Retinal pigment epithelial cell (primary cell): ENCODE data around the gene TMEM217.
"Not testable (repeated sequence)": the region's sequence is repeated elsewhere in the genome, so short reads cannot be mapped to it uniquely, and the experiment has no call there.

ENCODE experiments used
- DNase-seq: peaks from one replicate; pipeline ENCODE4 v3.0.0-alpha.2; 2010; ENCODE audit warnings: low read depth
- H3K4me3 ChIP-seq: 2 replicates; pipeline ENCODE4 v1.5.1; 2011; ENCODE audit warnings: mild to moderate bottlenecking, low read length, control low read depth, moderate library complexity
- TF ChIP-seq, protein P1 (sequence below): conservative IDR thresholded peaks from 2 replicates; pipeline ENCODE4 v1.5.1; 2011; ENCODE audit warnings: low read depth, low read length, control low read depth, inconsistent platforms

TMEM217 gene

GRCh38 chr6:37192666-37193065, 65.3 kb downstream of the TMEM217 start:
- TF ChIP-seq, protein P1, sequence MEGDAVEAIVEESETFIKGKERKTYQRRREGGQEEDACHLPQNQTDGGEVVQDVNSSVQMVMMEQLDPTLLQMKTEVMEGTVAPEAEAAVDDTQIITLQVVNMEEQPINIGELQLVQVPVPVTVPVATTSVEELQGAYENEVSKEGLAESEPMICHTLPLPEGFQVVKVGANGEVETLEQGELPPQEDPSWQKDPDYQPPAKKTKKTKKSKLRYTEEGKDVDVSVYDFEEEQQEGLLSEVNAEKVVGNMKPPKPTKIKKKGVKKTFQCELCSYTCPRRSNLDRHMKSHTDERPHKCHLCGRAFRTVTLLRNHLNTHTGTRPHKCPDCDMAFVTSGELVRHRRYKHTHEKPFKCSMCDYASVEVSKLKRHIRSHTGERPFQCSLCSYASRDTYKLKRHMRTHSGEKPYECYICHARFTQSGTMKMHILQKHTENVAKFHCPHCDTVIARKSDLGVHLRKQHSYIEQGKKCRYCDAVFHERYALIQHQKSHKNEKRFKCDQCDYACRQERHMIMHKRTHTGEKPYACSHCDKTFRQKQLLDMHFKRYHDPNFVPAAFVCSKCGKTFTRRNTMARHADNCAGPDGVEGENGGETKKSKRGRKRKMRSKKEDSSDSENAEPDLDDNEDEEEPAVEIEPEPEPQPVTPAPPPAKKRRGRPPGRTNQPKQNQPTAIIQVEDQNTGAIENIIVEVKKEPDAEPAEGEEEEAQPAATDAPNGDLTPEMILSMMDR: no peak
- DNase-seq: no peak
- no peak overlapping the region for H3K4me3 ChIP-seq

- no peak for DNase-seq
- no peak overlapping the region for H3K4me3 ChIP-seq
- TF ChIP-seq, protein P1: no peak
These were observed 67.8 kb downstream of the TMEM217 start for GRCh38 chr6:37190159-37190535.

- H3K4me3 ChIP-seq: no peak overlapping the region
- TF ChIP-seq, protein P1: no peak
- DNase-seq: no peak
These were observed 68.9 kb downstream of the TMEM217 start for GRCh38 chr6:37188962-37189510.

GRCh38 chr6:37187321-37188022, 70.5 kb downstream of the TMEM217 start:
- TF ChIP-seq, protein P1: no peak
- no peak for DNase-seq

GRCh38 chr6:37185949-37186720, 71.8 kb downstream of the TMEM217 start:
- not testable (repeated sequence) for H3K4me3 ChIP-seq, DNase-seq

More at GRCh38 chr6:37187321-37188022, 70.5 kb downstream of the TMEM217 start:
- H3K4me3 ChIP-seq: no peak overlapping the region

GRCh38 chr6:37182736-37183590, 75.0 kb downstream of the TMEM217 start:
- no peak for DNase-seq
- no peak overlapping the region for H3K4me3 ChIP-seq
- TF ChIP-seq, protein P1: no peak

- DNase-seq, H3K4me3 ChIP-seq: not testable (repeated sequence)
These were observed 77.3 kb downstream of the TMEM217 start for GRCh38 chr6:37180610-37181009.
